Stimulated activated naive CD8-positive, alpha-beta T cell treated with anti-CD3 and anti-CD28 coated beads, Interleukin-15, amount 100 ng/mL, for 72 hours (primary cell): ENCODE measurements around the gene MILR1.
"Not testable (repeated sequence)": the region's sequence is repeated elsewhere in the genome, so short reads cannot be mapped to it uniquely, and the experiment has no call there.

Experiments
- ATAC-seq: fragments of 150-1000 bp; cut with Tn5 transposase; 2 replicates; pipeline ENCODE4 v1.10.0; 2021; ENCODE audit warnings: mild to moderate bottlenecking, moderate library complexity
- DNase-seq, 2 donors: peaks; one replicate each; pipeline ENCODE4 v3.0.0; 2021 to 2022
- H3K27ac Mint-ChIP-seq, 2 donors: one replicate each; pipeline ENCODE4 v1.8.0; 2022; ENCODE audit warnings: mild to moderate bottlenecking in 2 of 2, mixed read lengths in 2 of 2, moderate library complexity in 2 of 2
- H3K27me3 Mint-ChIP-seq: one replicate; pipeline ENCODE4 v1.8.0; 2022; ENCODE audit warnings: mixed read lengths
- H3K4me1 Mint-ChIP-seq: one replicate; pipeline ENCODE4 v1.8.0; 2022; ENCODE audit warnings: mild to moderate bottlenecking, mixed read lengths
- H3K4me3 Mint-ChIP-seq, 2 donors: one replicate each; pipeline ENCODE4 v1.8.0; 2022; ENCODE audit warnings: mild to moderate bottlenecking in 2 of 2, mixed read lengths in 2 of 2, moderate library complexity in 1 of 2
- H3K9me3 Mint-ChIP-seq, 2 donors: one replicate each; pipeline ENCODE4 v1.8.0; 2022; ENCODE audit warnings: mixed read lengths in 2 of 2

Gene MILR1

GRCh38 chr17:64420143-64420670 lies 28.7 kb upstream of the MILR1 start:
- ATAC-seq (peak; percentile 80), DNase-seq (no peak)
- H3K9me3 Mint-ChIP-seq, result no peaks in the 10 kb centered on the region

DNA sequence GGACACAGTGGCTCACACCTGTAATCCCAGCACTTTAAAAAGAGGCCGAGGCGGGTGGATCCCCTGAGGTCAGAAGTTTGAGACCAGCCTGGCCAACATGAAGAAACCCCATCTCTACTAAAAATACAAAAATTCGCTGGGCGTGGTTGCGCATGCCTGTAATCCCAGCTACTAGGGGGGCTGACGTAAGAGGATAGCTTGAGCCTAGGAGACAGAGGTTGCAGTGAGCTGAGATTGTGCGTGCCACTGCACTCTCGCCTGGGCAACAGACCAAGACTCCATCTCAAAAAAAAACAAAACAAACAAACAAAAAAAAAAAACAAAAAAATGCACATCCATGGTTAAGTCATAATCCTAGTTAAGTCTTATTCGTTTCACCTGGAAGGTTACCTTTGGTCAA lies 26.8 kb upstream of the MILR1 start:
- not testable (repeated sequence) for H3K4me1 Mint-ChIP-seq, ATAC-seq, H3K27ac Mint-ChIP-seq

More at GRCh38 chr17:64420143-64420670, 28.7 kb upstream of the MILR1 start:
- peaks cover 7% of the 10 kb centered on the region for H3K4me1 Mint-ChIP-seq
- H3K27ac Mint-ChIP-seq, result peak overlapping the region in 1 of 2 donors; percentile 48
- H3K27me3 Mint-ChIP-seq, result no peaks in the 10 kb centered on the region
- H3K4me3 Mint-ChIP-seq, result no peak overlapping the region

GRCh38 chr17:64423881-64424280 lies 25.0 kb upstream of the MILR1 start:
- peaks cover 1% of the 10 kb centered on the region for H3K4me1 Mint-ChIP-seq
- H3K27ac Mint-ChIP-seq, result no peak overlapping the region
- peaks cover 7% of the 10 kb centered on the region for H3K27me3 Mint-ChIP-seq
- no peak for ATAC-seq
- no peaks in the 10 kb centered on the region for H3K9me3 Mint-ChIP-seq
- no peak for DNase-seq
- H3K4me3 Mint-ChIP-seq, result no peak overlapping the region

More for the DNA sequence above, 26.8 kb upstream of the MILR1 start:
- not testable (repeated sequence) for H3K9me3 Mint-ChIP-seq, DNase-seq, H3K27me3 Mint-ChIP-seq, H3K4me3 Mint-ChIP-seq

DNA sequence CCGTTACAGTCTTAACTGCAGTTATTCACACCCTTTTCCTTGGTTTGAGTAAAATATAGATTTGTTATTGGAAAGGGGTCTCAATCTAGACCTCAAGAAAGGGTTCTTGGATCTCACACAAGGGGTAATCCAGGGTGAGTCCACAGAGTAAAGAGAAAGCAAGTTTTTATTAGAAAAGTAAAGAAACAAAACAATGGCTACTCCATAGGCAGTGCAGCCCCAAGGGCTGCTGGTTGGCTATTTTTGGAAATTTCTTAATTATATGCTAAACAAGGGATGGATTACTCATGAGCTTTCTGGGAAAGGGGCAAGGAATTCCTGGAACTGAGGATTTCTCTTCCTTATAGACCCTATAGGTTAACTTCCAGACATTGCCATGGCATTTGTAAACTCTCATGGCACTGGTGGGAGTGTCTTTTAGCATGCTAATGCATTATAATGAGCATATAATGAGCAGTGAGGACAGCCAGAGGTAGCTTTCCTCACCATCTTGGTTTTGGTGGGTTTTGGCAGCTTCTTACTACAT lies 24.5 kb upstream of the MILR1 start:
- peaks cover 7% of the 10 kb centered on the region for H3K27me3 Mint-ChIP-seq
- DNase-seq, result no peak
- H3K27ac Mint-ChIP-seq, result no peak overlapping the region
- no peaks in the 10 kb centered on the region for H3K9me3 Mint-ChIP-seq
- H3K4me1 Mint-ChIP-seq, result no peaks in the 10 kb centered on the region
- H3K4me3 Mint-ChIP-seq, result no peak overlapping the region
- ATAC-seq, result no peak

GRCh38 chr17:64425191-64425590 lies 23.7 kb upstream of the MILR1 start:
- Mint-ChIP-seq H3K4me3 (no peak overlapping the region), H3K27ac (no peak overlapping the region), H3K4me1 (no peaks in the 10 kb centered on the region), H3K27me3 (peaks cover 7% of the 10 kb centered on the region), H3K9me3 (no peaks in the 10 kb centered on the region)
- ATAC-seq (no peak), DNase-seq (no peak)

DNA sequence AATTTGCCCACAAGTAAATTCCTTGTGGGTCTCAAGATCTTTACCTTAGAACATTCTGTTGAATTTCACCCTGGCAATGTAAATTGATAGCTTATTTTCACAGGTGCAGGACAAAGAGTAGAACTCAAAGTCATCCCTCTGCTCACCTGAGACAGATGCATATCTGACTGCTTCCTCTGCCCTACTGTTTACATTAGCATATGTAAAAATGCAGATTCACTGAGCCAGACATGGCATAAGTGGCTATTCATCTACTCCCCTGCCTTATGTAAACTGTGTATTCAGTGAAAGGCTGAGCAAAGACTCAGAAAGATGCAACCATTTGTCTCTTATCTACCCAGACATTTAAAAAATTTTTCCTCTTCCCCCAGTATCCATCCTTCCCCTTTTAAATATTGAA lies 22.3 kb upstream of the MILR1 start:
- peaks cover 7% of the 10 kb centered on the region for H3K27me3 Mint-ChIP-seq
- no peaks in the 10 kb centered on the region for H3K4me1 Mint-ChIP-seq
- ATAC-seq, result no peak
- no peak overlapping the region for H3K27ac Mint-ChIP-seq
- no peaks in the 10 kb centered on the region for H3K9me3 Mint-ChIP-seq
- no peak for DNase-seq
- H3K4me3 Mint-ChIP-seq, result no peak overlapping the region

GRCh38 chr17:64428406-64428805 lies 20.5 kb upstream of the MILR1 start:
- no peak for ATAC-seq
- Mint-ChIP-seq H3K27me3 (peaks cover 7% of the 10 kb centered on the region), H3K4me3 (no peak overlapping the region), H3K27ac (no peak overlapping the region), H3K9me3 (no peaks in the 10 kb centered on the region), H3K4me1 (no peaks in the 10 kb centered on the region)
- no peak for DNase-seq

- not testable (repeated sequence) for H3K27me3 Mint-ChIP-seq, H3K27ac Mint-ChIP-seq, H3K4me1 Mint-ChIP-seq, ATAC-seq, DNase-seq, H3K9me3 Mint-ChIP-seq, H3K4me3 Mint-ChIP-seq
Observed at GRCh38 chr17:64430036-64430435, 18.9 kb upstream of the MILR1 start.

DNA sequence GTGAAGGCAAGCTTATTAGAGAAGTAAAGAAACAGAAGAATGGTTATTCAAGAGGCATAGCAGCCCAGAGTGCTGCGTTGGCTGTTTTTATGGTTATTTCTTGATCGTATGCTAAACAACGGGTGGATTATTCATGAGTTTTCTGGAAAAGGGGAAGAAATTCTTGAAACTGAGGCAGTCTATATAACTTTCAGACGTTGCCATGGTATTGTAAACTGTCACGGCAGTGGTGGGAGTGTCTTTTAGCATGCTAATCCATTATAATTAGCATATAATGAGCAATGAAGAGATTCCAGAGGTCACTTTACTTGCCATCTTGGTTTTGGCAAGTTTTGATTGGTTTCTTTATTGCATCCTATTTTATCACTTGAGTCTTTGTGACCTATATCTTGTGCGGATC lies 17.4 kb upstream of the MILR1 start:
- no peak overlapping the region for H3K27ac Mint-ChIP-seq
- peaks cover 0 to 5% of the 10 kb centered on the region in 2 donors for H3K9me3 Mint-ChIP-seq
- no peaks in the 10 kb centered on the region for H3K4me1 Mint-ChIP-seq
- ATAC-seq (no peak), DNase-seq (no peak)
- peaks cover 6% of the 10 kb centered on the region for H3K27me3 Mint-ChIP-seq
- no peak overlapping the region for H3K4me3 Mint-ChIP-seq

DNA sequence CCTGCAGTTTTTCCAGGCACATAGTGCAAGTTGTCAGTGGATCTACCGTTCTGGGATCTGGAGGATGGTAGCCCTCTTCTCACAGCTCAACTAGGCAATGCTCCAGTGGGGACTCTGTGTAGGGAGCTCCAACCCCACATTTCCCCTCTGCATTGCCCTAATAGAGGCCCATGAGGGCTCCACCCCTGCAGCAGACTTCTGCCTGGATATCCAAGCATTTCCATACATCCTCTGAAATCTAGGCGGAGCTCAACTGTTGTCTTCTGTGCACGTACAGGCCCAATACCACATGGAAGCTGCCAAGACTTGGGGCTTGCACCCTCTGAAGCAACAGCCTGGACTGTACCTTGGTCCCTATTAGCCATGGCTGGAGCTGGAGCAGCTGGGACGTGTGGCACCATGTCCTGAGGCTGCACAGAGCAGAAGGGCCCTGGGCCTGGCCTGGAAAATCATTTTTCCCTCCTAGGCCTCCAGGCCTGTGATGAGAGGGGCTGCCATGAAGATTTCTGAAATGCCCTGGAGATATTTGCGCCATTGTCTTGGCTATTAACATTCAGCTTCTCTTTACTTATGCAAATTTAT lies 10.9 kb upstream of the MILR1 start:
- peaks cover 34 to 37% of the 10 kb centered on the region in 2 donors for H3K9me3 Mint-ChIP-seq
- H3K4me3 Mint-ChIP-seq, result no peak overlapping the region
- DNase-seq (no peak), ATAC-seq (no peak)
- H3K27me3 Mint-ChIP-seq, result no peaks in the 10 kb centered on the region
- peaks cover 17% of the 10 kb centered on the region for H3K4me1 Mint-ChIP-seq
- H3K27ac Mint-ChIP-seq, result no peak overlapping the region

DNA sequence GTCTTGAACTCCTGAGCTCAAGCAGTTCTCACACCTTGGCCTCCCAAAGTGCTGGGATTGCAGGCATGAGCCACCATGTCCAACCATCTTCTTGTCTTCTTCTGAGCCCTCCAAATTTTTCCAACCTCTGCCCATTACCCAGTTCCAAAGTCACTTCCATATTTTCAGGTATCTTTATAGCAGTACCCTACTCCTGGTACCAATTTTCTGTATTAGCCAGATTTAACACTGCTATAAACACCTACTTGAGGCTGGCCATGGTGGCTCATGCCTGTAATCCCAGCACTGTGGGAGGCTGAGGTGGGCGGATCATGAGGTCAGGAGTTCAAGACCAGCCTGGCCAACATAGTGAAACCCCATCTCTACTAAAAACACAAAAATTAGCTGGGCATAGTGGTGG lies 9.4 kb upstream of the MILR1 start:
- DNase-seq, ATAC-seq, H3K27me3 Mint-ChIP-seq, H3K27ac Mint-ChIP-seq, H3K4me3 Mint-ChIP-seq: not testable (repeated sequence)
- Mint-ChIP-seq H3K4me1 (peaks cover 17% of the 10 kb centered on the region), H3K9me3 (peaks cover 32 to 34% of the 10 kb centered on the region in 2 donors)

GRCh38 chr17:64439956-64440355 lies 9.0 kb upstream of the MILR1 start:
- ATAC-seq (no peak), DNase-seq (no peak)
- no peak overlapping the region for H3K27ac Mint-ChIP-seq
- no peaks in the 10 kb centered on the region for H3K27me3 Mint-ChIP-seq
- peaks cover 17% of the 10 kb centered on the region for H3K4me1 Mint-ChIP-seq
- H3K4me3 Mint-ChIP-seq, result no peak overlapping the region
- peaks cover 32 to 34% of the 10 kb centered on the region in 2 donors for H3K9me3 Mint-ChIP-seq

DNA sequence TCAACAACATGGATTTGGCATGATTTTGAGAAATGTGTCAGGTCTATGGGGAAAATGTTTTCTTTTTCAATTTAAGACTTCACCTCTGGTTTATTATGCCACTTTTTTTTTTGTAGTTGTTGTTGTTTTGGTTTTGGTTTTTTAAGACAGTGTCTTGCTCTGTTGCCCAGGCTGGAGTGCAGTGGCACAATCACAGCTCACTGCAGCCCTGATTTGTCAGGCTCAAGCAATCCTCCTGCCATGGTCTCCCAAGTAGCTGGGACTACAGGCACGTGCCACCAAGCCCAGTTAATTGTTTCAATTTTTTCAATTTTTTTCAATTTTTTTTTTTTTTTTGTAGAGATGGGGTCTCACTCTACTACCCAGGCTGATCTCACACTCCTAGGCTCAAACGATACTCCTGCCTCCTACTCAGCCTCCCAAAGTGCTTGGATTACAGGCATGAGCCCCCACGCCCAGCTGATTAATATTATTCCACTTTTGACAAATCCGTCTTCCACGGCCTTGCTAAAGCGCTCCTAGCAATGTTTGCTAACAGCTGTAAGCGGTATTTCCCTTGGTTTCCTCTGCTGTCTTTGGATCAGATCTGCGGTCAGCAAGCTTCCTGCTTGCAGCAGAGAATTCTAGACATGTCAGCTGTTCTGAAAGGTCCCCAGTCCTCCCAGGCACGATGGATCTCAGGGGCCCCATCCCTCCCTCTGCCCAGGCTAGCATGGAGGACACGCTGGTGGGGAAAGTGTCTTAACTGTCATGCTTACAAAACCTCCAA lies 7.0 kb upstream of the MILR1 start:
- Mint-ChIP-seq H3K4me3 (peak overlapping the region; percentile 48 to 66), H3K27me3 (no peaks in the 10 kb centered on the region), H3K4me1 (peaks cover 17% of the 10 kb centered on the region), H3K27ac (peak overlapping the region; percentile 76 to 85), H3K9me3 (peaks cover 30 to 31% of the 10 kb centered on the region in 2 donors)
- ATAC-seq (peak; percentile 40), DNase-seq (no peak)

GRCh38 chr17:64442541-64442971 lies 6.4 kb upstream of the MILR1 start:
- Mint-ChIP-seq H3K27ac (peak overlapping the region in 1 of 2 donors; percentile 85), H3K27me3 (no peaks in the 10 kb centered on the region), H3K4me1 (peaks cover 17% of the 10 kb centered on the region), H3K9me3 (peaks cover 25 to 26% of the 10 kb centered on the region in 2 donors), H3K4me3 (peak overlapping the region; percentile 48 to 66)
- DNase-seq, result no peak
- peak; percentile 48 for ATAC-seq

DNA sequence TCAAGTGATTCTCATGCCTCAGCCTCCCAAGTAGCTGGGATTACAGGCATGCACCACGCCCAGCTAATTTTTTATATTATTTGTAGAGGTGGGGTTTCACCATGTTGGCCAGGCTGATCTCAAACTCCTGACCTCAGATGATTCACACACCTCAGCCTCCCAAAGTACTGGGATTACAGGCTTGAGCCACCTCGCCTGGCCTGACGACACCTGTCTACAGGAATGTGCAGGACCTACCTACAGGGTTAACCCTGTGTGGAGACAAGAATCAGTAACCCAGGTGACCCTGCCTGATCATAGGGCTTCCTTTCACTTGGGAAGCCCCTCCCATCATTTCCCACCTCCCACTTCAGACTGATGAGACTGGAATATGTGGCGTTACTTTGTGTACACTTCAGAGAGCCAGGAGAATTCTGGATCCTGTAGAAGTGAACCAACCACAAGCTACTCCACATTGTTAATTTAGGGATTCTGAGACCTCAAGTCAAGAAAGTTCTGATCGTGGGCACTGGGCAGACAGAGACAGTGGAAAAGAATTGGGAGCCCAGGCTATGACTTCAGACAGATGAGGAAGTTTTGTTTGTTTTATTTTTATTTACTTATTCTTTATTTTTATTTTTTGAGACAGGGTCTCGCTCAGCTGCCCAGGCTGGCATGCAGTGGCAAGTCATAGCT lies 5.7 kb upstream of the MILR1 start:
- ATAC-seq (no peak), DNase-seq (no peak)
- peaks cover 17% of the 10 kb centered on the region for H3K4me1 Mint-ChIP-seq
- no peak overlapping the region for H3K4me3 Mint-ChIP-seq
- no peaks in the 10 kb centered on the region for H3K27me3 Mint-ChIP-seq
- H3K27ac Mint-ChIP-seq, result no peak overlapping the region
- peaks cover 18 to 20% of the 10 kb centered on the region in 2 donors for H3K9me3 Mint-ChIP-seq
